ENCODE measurements around the gene DYRK1A.
"Not testable (repeated sequence)": the region's sequence is repeated elsewhere in the genome, so short reads cannot be mapped to it uniquely, and the experiment has no call there.

DYRK1A gene

DNA sequence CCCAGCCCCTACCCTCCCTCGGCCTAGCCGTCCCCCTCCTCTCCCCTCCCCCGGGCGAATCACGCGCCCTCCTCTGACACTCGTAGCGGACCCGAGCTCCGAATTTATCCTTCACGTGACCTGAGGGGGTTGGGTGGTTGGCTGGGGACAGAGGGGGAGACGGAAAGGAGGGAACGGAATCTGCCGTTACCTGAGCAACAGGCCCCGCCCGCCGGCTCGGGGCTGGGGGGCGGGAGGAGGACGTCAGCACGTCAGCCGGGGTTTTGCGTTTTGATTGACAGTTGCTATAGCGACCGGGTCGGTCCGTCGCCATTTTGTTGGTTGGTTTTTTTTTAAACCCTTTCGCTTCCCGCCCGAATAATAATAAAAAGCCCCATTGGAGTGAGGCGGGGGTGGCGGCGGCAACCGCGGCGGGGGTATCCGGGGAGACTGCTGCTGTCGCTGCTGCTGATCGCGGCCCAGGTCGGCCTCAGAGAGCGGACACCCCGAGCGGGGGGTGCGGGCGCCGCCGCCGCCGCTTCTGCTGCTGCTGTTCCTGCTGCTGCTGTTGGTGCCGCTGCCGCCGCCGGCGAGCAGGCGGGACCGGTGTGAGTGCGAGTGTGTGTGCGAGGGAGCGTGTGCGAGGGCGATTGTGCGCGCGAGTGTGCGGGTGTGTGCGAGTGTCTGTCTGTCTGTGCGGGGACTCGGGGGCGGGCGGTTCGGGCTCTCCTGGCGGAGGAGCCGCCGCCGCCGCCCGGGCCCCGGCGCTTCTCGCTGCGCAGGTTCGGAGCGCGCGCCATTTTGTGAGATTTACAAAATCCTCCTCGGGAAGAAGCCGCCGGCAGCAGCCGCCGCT, at the start of gene DYRK1A:
Gene DYRK1A, plus strand, starts transcription at position 292 of the 835 bp plus-strand sequence. CDS start 53,602 bp downstream, outside the sequence.
- peak; percentile 94 for DNase-seq (ENCODE audit: low read depth)

DNA sequence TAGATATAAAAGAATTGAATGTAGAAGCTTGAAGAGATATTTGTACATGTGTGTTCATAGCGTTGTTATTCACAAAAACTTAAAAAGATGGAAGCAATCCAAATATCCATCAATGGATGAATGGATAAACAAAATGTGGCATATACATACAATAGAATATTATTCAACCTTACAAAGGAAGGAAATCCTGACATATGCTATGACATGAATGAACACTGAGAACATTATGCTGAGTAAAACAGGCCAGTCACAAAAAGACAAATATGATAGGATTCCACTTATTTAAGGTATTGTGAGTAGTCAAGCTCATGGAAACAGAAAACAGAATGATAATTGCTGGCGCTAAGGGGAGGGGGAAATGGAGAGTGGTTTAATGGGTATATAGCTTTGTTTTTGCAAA, 47.0 kb upstream of the DYRK1A start:
- DNase-seq (ENCODE audit: low read depth), result no peak

DNA sequence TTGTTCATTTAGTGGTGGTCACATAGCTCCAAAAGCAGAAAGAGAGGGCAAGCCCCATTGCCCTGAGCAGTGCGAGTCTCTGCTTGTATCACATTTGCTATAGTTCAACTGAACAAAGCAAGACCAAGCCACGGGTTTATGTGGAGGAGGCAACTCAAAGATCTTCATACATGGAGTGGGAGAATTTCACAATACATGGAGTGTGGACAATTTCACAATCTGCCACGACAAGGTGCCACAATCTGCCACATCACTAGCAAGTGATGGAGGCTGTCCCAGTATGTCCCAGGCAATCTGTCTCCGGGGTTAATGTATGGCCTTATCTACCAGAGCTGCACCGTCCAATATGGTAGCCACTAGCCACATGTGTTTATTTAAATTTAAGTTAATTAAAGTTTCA, 44.5 kb upstream of the DYRK1A start:
- DNase-seq (ENCODE audit: low read depth), result no peak

DNA sequence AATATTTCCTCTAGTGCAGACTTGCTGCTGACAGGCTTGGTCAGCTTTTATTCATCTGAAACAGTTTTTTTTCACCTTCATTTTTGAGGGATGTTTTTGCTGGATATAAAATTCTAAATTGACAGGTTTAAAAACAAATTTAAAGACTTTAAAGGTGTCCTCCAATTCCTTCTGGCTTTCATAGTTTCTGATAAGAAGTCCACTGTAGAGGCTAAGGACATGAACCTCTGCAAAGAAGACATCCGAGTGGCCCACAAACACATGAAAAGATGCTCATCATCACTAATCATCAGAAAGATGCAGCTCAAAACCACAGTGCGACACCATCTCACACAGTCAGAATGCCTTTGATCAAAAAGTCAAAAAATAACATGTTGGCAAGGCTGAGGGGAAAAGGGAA, 42.0 kb upstream of the DYRK1A start:
- no peak for DNase-seq (ENCODE audit: low read depth)

DNA sequence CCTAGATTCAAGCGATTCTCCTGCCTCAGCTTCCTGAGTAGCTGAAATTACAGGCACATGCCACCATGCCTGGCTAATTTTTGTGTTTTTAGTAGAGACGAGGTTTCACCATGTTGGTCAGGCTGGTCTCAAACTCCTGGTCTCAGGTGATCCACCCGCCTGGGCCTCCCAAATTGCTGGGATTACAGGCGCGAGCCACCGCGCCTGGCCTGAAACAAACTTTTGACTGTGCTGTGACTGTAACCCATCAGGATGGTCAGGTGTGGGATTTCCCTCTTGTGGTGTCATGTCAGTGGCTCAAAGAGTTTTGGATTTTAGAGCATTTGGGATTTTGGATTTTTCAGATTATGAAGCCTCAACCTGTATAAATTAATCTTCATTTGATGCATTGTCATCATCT, 38.4 kb upstream of the DYRK1A start:
- DNase-seq (ENCODE audit: low read depth), result not testable (repeated sequence)

DNA sequence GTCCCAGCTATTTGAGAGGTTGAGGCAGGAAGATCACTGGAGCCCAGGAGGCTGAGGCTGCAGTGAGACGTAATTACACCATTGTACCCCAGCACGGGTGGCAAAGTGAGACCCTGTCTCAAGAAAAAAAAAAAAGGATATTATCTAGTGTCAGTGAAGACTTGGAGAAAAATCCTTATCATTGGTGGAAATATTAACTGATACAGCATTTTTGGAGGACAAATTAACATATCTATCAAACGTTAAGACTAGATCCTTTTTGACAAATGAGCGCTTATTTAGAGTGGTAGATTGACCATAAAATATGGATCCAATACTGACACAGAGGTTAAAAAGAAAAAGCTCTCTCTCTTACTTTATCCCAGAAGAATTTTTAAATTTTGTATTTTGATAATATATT, 35.2 kb upstream of the DYRK1A start:
- no peak for DNase-seq (ENCODE audit: low read depth)

DNA sequence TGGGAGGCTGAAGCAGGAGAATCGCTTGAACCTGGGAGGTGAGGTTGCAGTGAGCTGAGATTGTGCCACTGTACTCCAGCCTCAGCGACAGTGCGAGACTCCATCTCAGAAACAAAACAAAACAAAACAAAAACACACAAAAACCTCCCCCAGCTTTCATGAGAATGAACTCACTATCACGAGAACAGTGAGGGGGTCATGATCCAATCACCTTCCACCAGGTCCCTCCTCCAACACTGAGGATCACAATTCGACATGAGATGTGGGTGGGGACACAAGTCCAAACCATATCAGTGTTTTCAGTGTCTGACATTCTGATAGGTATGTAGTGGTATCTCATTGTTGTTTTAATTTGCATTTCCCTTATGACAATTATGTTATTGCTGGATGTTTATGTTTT, 31.5 kb upstream of the DYRK1A start:
- no peak for DNase-seq (ENCODE audit: low read depth)

DNA sequence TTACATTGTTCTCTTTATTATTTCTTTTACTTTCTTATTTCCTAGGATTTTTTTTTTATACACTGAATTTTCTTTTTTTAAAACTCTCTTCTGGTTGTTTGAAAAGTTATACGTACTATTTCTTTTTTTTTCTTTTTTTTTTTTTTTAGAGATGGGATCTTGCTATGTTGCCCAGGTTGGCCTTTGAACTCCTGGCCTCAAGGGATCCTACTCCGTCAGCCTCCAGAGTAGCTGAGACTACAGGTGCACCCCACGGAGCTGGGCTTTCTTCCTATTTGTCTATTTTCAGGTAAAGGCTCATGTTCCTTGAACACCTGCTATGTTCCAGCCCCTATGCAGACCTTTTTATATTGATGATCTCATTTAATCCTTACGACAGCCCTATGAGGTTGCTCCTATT, 29.4 kb upstream of the DYRK1A start:
- no peak for DNase-seq (ENCODE audit: low read depth)

DNA sequence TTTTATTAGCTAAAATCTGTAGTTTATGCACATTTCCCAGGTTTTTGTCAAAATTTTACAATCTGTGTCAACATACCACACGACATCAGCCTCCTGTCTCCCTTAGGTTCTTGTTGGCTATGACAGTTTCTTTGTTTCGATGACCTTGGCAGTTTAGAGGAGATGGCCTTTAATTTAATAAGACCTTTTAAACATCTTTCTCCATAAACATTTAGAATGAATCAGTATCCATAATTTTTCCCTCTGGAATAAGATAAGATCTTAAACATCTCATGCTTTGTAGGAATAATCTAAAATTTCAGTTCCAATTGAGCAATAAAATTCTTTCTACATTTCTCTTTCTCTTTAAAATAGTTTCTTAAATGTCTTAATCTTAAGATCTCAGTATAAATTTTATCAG, 28.7 kb upstream of the DYRK1A start:
- DNase-seq (ENCODE audit: low read depth), result peak; percentile 24

DNA sequence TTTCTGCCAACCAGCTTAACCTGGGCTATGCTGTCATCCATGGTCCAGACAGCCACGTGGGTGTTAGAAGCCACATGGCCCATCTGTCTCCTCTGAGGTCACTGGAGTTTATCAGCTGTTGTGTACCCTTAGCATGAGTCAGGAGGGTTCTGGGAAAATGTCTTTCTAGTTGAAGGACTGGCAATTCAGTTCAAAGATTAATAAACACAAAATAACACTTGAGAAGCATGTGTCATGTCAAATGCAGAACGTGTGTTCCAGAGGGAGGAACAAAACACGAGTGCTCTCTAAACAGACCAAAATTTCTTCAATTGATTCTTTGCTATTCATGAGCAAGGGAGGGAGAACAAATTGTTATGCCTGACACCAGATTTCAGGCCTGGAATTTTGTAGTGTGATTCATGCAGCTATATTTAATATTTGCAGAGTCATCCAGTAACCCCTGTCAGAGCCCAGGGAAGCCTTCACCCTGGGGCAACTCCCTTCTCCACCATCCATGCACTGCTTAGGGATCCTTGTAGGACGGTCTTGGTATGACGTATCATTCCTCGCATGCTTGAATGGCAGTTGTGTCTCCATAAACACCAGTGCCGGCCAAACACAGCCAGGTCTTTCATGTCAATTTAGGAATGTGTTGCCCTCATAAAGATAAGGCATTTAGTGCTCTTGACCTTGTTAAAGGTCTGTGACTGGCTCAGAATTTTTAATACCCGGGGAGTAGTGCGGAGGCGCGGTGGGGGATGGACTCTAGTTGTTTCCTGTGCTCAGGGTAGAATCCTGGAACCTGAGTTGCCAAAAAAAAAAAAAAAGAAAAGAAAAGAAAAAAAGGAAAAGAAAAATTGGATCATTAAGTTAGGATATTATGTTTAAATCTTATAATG, 27.7 kb upstream of the DYRK1A start:
- peak; percentile 94 for DNase-seq (ENCODE audit: low read depth)

DNA sequence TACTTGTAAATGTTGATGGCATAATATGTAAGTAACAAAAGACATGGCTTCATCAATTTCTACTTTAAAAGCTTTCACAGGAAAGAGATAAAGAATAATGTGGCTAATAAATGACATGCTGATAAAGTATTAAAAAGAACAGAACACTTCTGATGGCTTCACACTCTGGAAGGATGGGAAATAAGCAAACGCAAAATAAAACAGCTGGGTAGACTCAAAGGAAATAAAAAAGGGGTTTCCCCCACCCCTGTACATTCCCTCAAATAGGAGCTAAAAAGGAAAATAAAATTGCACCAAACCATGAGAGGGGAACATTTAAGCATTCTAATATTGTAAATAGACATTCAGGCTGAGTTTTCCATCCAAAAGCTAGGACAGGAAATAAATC, 27.0 kb upstream of the DYRK1A start:
- no peak for DNase-seq (ENCODE audit: low read depth)

DNA sequence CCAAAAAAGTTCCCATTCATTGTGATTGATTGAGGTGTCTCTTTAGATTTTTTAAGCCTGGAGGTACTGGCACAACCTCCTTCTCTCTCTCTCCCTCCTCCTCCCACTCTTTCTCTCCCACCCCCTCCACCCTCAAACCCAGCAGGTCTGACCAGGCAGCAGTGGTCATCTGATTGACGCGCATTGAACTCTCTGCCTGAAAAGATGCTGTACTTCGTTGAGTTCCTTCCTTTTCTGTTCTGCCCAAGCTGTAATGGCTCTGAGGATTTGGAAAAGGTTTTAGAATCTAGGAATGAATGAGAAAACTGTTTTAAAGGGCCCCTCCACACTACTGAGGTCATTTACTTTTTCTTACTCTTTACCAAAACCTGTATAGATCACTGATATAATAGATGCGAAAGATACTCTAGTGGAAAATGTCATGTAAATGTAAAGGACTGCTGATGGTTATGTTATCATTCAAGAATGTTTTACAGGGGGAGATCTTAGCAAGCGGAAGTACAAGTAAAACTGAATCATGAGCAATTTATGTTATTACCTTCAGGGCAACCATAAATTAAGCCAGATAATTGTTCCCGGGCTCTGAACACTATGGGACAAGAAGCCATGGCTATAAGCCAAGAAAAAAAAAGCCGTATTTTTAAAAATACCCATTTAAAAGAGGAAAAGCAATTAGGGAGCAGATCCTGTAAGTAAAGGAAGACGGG, 25.2 kb upstream of the DYRK1A start:
- DNase-seq (ENCODE audit: low read depth), result no peak

DNA sequence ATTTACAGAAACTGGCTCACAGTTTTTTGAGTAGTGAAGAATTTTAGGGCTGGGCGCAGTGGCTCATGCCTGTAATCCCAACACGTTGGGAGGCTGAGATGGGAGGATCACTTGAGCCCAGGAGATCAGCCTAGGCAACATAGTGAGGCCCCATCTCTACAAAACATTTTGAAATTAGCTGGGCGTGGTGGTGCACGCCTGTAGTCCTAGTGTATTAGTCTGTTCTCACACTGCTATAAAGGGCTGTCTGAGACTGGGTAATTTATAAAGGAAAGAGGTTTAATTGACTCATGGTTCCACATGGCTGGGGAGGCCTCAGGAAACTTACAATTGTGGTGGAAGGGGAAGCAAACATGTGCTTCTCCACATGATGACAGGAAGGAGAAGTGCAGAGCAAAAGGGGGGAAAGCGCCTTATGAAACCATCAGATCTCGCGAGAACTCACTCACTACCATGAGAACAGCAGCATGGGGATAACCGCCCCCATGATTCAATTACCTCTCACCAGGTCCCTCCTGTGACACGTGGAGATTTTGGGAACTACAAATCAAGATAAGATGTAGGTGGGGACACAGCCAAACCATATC, 24.4 kb upstream of the DYRK1A start:
- no peak for DNase-seq (ENCODE audit: low read depth)

DNA sequence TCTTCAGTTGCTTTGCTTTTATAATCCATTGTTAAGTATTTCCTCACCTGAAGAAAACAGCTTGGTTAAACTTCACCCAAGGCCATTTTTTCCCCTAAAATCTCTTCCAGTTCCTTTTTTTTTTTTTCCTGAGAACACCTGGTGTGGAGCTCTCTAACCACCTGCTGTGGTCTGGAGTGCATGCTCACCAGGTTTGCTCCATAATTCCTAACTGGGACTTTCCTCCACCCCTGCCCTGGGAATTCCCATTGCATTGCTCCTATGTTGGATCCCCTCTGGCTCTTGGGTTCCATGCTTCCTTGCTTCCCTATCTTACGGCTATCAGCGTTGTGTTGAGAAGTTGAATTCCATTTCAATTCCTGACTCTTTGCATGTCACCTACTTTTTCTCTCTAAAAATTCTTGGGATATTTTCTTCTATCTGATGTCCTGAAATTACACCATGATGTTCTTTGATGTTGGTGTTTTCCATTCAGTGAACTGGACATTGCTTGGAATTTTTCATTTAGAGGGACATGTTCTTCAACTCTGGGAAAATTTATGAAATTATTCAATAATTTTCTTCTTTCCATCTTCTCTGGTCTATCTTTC, 19.6 kb upstream of the DYRK1A start:
- DNase-seq (ENCODE audit: low read depth), result no peak

DNA sequence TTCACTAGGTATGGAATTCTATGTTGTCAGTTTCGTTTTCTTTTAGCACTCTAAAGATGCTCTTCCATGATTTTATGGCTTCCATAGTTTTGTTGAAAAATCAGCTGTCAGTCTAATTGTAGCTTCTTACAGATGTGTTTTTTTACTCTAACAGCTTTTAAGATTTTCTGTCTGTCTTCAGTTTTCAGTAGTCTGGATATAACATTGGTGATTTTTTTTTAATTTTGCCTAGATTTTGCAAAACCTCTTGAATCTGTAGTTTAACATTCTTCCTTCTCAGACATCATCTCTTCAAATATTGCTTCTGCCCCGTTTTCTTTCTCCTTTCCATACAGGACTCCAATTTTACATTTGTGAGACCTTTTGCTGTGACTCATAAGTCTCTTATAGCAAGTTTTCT, 17.9 kb upstream of the DYRK1A start:
- DNase-seq (ENCODE audit: low read depth), result no peak

DNA sequence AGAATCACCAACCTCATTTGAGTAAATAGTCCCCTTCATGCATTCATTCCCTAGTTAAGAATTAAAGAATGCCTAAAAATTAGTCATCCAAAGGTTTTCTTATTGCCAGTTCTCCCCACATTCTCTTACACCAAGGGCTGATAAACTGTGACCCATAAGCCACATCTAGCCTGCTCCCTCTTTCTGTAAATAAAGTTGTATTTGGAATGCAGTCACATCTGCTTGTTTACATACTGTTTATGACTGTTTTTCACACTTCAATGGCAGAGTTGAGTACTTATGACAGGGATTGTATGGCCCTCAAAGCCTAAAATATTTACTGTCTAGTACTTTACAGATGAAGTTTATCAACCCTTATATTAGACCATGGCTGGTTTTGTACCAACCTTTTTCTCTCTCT, 16.1 kb upstream of the DYRK1A start:
- DNase-seq (ENCODE audit: low read depth), result no peak

DNA sequence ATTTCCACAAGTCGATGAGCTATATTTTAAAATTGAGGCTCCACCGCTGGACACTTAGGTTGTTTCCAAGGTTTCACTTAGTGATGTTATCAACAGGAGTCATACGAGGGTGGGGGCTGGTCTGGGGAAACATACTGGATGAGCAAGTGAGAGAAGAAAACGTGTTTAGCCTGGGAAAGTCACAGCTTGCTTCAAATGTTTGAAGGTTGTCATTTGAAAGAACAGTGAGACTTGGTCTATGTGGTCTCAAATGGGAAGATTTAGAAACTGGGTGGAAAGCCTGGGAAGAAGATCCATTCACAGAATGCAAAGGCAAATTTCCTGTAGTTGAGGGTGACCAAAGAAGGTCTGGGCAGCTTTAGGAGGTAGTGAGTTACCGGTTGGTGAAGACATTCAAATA, 9.9 kb upstream of the DYRK1A start:
- DNase-seq (ENCODE audit: low read depth), result no peak

DNA sequence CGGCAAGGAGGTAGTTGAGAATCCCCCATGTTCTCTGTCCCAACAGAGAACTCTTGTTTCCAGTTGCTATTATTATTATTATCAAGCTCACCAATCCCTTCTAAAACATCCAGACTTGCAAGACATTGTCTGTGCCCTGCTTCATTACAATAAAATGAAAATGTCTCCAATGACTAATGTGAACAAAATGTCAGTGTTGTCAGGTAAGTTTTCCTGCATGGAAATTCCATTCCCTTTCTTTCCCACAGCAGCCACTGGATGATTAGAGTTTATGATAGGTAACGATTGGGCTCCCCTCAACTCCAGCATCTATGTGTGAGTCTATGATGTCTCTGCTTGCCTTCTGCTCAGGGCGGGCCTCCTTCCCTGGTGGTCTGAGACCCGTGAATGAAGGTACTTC, 8.9 kb upstream of the DYRK1A start:
- DNase-seq (ENCODE audit: low read depth), result no peak

DNA sequence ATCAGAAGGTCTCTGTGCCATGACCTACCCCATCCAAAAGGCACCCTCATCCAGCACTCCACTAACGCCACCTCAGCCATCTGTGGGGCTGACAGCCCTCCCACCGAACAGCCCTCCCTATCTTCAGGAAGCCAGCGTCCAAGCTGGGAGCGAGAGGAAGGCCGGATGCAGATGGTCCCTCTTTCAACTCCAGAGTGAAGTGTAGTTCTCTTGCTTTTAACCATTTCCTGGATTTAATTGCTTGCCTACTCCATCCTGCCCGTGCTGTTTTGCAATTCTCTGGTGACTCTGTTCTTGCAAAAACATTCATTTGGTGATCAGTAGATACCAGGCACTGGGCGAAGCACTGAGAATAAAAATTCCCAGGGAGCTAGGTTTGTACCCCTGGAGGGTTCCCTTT, 8.2 kb upstream of the DYRK1A start:
- no peak for DNase-seq (ENCODE audit: low read depth)

DNA sequence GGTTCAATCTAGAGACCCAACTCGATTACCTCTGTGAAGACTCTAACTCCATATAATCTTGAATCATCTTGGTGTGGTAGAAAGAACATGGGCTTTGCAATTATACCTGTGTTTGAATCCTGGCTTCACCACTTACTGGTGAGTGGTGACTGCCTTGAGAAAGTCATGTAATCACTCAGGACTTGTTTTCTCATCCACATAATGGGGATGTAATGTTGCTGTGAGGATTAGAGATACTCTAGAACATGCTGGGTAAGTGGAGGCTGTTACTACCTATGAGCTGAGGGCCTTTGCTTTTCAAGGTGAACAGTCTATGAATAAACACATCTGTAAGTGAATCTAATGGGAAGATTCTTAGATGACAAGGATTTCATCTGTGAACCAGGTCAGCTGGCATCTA, 2.6 kb upstream of the DYRK1A start:
- no peak for DNase-seq (ENCODE audit: low read depth)

DNA sequence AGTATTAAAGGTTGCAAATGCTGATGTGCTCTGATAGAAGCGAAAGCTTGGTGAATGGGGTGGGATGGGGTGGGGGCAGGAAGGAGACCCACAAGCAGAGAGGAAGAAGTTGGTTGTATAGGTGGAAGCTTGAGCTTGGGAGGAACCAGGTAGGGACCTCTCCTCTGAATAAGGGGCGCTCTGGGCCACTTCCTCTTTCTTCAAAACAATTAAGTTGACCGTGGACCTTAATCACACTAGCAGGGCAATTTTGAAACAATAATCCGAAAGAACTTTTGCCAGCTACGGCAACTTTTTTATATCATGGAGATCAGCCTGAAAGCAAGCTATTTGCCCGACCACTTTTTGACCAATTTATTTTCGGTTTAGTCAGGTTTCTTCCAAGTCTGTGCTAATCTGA, 1.9 kb upstream of the DYRK1A start:
- no peak for DNase-seq (ENCODE audit: low read depth)

All from GM04503 (cell line).